IPS-15b (cell line): ENCODE measurements around the gene PLPPR2.

Experiments
- H3K27me3 ChIP-seq: one replicate; pipeline ENCODE4 v1.6.1; 2013; ENCODE audit warnings: low read length; ENCODE audit not compliant: control insufficient read depth, insufficient read depth
- H3K36me3 ChIP-seq: one replicate; pipeline ENCODE4 v1.6.1; 2013; ENCODE audit warnings: low read length; ENCODE audit not compliant: control insufficient read depth, insufficient read depth
- H3K4me1 ChIP-seq: one replicate; pipeline ENCODE4 v1.6.1; 2013; ENCODE audit warnings: mild to moderate bottlenecking, low read length; ENCODE audit not compliant: control insufficient read depth, insufficient read depth
- H3K4me3 ChIP-seq: one replicate; pipeline ENCODE4 v1.5.1; 2013; ENCODE audit warnings: low read depth, low read length
- H3K9ac ChIP-seq: one replicate; pipeline ENCODE4 v1.6.1; 2013; ENCODE audit warnings: low read depth, mild to moderate bottlenecking, low read length
- H3K9me3 ChIP-seq: one replicate; pipeline ENCODE4 v1.6.1; 2013; ENCODE audit warnings: mild to moderate bottlenecking, low read length; ENCODE audit not compliant: control insufficient read depth, insufficient read depth

PLPPR2 gene

GRCh38 chr19:11364296-11364904 is 9.2 kb downstream of the PLPPR2 start:
- Histone ChIP-seq H3K9ac (no peak overlapping the region), H3K4me1 (no peaks in the 10 kb centered on the region), H3K36me3 (peaks cover 3% of the 10 kb centered on the region), H3K27me3 (no peaks in the 10 kb centered on the region), H3K9me3 (no peaks in the 10 kb centered on the region), H3K4me3 (no peak overlapping the region)

DNA sequence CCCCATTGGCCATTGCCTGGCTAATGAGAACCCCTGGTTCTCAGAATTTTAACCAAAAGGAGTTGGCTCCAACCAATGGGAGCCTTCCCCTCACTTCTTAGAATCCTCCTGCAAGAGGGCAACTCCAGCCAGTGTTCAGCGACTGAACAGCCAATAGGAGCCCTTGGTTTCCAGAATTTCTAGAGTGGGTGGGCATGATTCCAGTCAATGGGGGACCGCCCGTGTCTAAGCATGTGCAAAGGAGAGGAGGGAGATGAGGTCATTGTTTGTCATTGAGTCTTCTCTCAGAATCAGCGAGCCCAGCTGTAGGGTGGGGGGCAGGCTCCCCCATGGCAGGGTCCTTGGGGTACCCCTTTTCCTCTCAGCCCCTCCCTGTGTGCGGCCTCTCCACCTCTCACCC is 9.7 kb downstream of the PLPPR2 start:
- no peaks in the 10 kb centered on the region for H3K9me3 ChIP-seq
- H3K4me3 ChIP-seq: no peak overlapping the region
- no peaks in the 10 kb centered on the region for H3K27me3 ChIP-seq
- no peak overlapping the region for H3K9ac ChIP-seq
- H3K36me3 ChIP-seq: peaks cover 3% of the 10 kb centered on the region
- no peaks in the 10 kb centered on the region for H3K4me1 ChIP-seq

DNA sequence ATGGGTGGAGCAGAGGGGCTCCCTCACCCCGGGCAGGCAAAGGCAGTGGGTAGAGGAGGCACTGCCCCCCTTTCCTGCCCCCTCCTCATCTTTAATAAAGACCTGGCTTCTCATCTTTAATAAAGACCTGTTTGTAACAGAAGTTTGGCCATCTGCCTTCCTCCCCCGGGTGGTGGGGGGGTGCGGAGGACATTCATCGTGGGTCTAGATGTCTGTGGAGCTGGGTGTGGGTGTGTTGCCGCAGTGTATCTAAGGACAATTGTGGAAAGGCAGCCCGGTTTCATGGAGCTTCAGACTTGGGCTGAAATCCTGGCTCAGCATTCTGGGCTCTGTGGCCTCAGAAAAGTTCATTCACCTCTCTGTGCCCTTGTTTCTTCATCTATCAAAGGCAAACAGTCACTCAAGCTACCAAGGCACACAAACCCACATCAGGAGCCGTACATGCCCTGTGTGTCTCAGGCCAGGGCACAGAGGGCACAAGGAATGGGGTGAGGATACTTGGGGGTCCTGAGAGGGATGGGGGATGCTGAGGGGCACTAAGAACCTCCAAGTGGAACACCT is 10.4 kb downstream of the PLPPR2 start:
- Histone ChIP-seq H3K4me1 (no peaks in the 10 kb centered on the region), H3K4me3 (no peak overlapping the region), H3K36me3 (peaks cover 3% of the 10 kb centered on the region), H3K9me3 (no peaks in the 10 kb centered on the region), H3K9ac (no peak overlapping the region), H3K27me3 (no peaks in the 10 kb centered on the region)

- H3K4me3 ChIP-seq: no peak overlapping the region
- H3K9ac ChIP-seq: no peak overlapping the region
- H3K4me1 ChIP-seq: no peaks in the 10 kb centered on the region
- H3K9me3 ChIP-seq: no peaks in the 10 kb centered on the region
- H3K27me3 ChIP-seq: no peaks in the 10 kb centered on the region
- H3K36me3 ChIP-seq: peaks cover 5% of the 10 kb centered on the region
These were observed 12.3 kb downstream of the PLPPR2 start for GRCh38 chr19:11367528-11367927.

- no peaks in the 10 kb centered on the region for H3K4me1 ChIP-seq
- H3K9me3 ChIP-seq: no peaks in the 10 kb centered on the region
- no peak overlapping the region for H3K4me3 ChIP-seq
- H3K36me3 ChIP-seq: peaks cover 4% of the 10 kb centered on the region
- H3K27me3 ChIP-seq: no peaks in the 10 kb centered on the region
- no peak overlapping the region for H3K9ac ChIP-seq
These were observed 15.5 kb downstream of the PLPPR2 start for GRCh38 chr19:11370744-11371143.

GRCh38 chr19:11373166-11373884 is 18.1 kb downstream of the PLPPR2 start:
- Histone ChIP-seq H3K27me3 (no peaks in the 10 kb centered on the region), H3K4me1 (no peaks in the 10 kb centered on the region), H3K36me3 (peaks cover 6% of the 10 kb centered on the region), H3K4me3 (peak overlapping the region; percentile 77), H3K9ac (no peak overlapping the region), H3K9me3 (no peaks in the 10 kb centered on the region)

DNA sequence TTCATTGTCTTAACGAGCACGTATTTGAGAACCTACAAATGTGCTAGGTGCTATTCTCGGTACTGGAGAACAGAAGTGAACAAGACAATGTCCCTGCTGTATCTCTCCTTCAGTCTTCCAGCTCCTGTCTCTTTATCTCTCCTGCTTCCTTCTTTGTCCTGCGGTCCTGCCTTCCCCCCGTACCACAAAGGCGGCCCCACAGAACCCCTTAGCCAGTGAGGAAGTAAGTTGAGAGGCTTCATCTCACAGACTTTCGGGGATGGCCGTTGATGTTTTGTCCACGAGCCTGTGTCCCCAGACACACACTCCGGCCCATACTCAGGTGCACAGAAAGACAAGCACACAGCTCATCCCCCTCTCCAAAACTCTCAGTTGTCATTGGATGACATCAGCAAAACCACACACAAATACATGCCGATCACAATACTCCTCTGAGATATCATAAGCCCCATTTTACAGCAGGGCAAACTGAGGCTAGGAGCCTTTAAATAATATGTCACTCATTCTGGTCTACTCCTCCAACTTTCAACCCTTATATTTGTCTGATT is 18.7 kb downstream of the PLPPR2 start:
- Histone ChIP-seq H3K4me3 (peak overlapping the region; percentile 77), H3K9ac (no peak overlapping the region), H3K9me3 (no peaks in the 10 kb centered on the region), H3K36me3 (peaks cover 6% of the 10 kb centered on the region), H3K27me3 (no peaks in the 10 kb centered on the region), H3K4me1 (peaks cover 2% of the 10 kb centered on the region)

DNA sequence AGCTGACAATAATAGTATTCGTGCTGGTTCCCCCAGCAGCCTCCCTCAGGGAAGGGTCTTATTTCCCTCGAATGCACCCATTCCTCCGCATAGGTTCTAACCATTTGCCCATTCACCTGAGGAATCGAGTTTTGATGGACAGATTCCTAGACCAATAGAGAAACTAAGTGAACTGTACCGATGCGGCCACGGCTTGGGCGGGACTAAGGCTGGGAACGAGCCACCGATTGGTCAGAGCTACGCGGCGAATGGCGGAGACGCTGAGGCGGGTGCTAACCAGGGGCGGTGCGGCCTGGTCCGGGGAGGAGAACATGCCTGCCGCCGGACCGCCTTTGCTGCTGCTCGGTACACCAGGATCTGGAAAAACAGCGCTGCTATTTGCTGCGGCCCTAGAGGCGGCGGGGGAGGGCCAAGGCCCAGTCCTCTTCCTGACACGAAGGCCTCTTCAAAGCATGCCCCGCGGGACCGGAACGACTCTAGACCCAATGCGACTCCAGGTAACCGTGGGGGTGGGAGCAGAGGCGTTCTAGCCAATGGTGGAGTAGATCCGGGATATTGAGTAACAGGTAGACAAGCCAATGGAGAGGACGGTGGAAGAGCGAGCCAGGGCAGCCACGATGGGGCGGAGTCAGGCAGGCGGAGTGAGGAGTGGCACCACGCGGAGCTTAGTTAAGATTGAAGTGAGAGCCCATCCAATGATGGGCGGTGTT is 19.4 kb downstream of the PLPPR2 start, which contains the start of gene SWSAP1:
Gene SWSAP1, plus strand, starts transcription at position 234 of the 710 bp plus-strand sequence. Its CDS starts 15 bp downstream, at position 249.
- Histone ChIP-seq H3K4me3 (peak within 1 kb of the TSS; percentile 84), H3K27me3 (no peaks in the 10 kb centered on the region), H3K9ac (peak within 1 kb of the TSS; percentile 88), H3K9me3 (no peaks in the 10 kb centered on the region), H3K36me3 (peaks cover 6% of the 10 kb centered on the region), H3K4me1 (peaks cover 2% of the 10 kb centered on the region)

- H3K4me1 ChIP-seq: peaks cover 2% of the 10 kb centered on the region
- H3K9me3 ChIP-seq: no peaks in the 10 kb centered on the region
- H3K36me3 ChIP-seq: peaks cover 6% of the 10 kb centered on the region
- peak overlapping the region; percentile 79 for H3K9ac ChIP-seq
- peak overlapping the region; percentile 84 for H3K4me3 ChIP-seq
- no peaks in the 10 kb centered on the region for H3K27me3 ChIP-seq
These were observed 20.1 kb downstream of the PLPPR2 start for GRCh38 chr19:11375143-11375948.

DNA sequence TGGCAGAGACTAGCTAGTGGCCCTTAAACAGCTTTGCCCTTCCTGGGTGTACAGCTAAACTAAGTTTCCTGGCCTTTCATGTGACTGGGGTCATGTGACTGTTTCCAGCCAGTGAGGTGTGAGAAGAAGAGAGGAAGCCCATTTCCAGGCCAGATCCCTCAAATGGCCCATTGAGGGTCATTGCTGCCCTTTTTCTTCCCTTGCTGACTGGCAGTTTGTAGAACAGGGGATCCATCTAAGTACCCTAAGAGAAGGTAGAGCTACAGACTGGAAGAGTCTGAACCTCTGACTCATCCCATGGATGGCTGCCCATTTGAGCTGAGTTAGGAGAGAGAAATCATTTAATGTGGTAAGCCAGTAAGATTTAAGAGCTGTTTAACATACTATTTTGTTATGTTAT is 22.0 kb downstream of the PLPPR2 start:
- H3K4me3 ChIP-seq: no peak overlapping the region
- no peak overlapping the region for H3K9ac ChIP-seq
- H3K27me3 ChIP-seq: no peaks in the 10 kb centered on the region
- H3K9me3 ChIP-seq: no peaks in the 10 kb centered on the region
- H3K4me1 ChIP-seq: peaks cover 2% of the 10 kb centered on the region
- peaks cover 4% of the 10 kb centered on the region for H3K36me3 ChIP-seq

GRCh38 chr19:11377756-11378155 is 22.5 kb downstream of the PLPPR2 start:
- no peak overlapping the region for H3K9ac ChIP-seq
- H3K4me3 ChIP-seq: no peak overlapping the region
- no peaks in the 10 kb centered on the region for H3K27me3 ChIP-seq
- peaks cover 2% of the 10 kb centered on the region for H3K4me1 ChIP-seq
- H3K9me3 ChIP-seq: no peaks in the 10 kb centered on the region
- peaks cover 4% of the 10 kb centered on the region for H3K36me3 ChIP-seq
